GM23338 (cell line): ENCODE results near the gene GAREM1.

Experiments used
- CTCF ChIP-seq, 2 experiments: fragments of 200-600 bp in 1 of 2; sonication (generic) in 1 of 2; conservative IDR thresholded peaks; 2 replicates each; pipeline versions ENCODE4 v1.5.1 to v1.6.1; 2016 to 2017; ENCODE audit warnings: antibody characterized with exemption in 2 of 2, low read depth in 2 of 2, mild to moderate bottlenecking in 2 of 2, moderate library complexity in 1 of 2
- POLR2AphosphoS5 ChIP-seq: IDR thresholded peaks from 2 replicates; pipeline ENCODE4 v1.6.1; 2016; ENCODE audit warnings: antibody characterized with exemption, low read depth

- TF ChIP-seq CTCF (conservative IDR thresholded peaks at IDR 0.05; ENCODE audit: low read depth in 2 of 2) (no peak), POLR2AphosphoS5 (no peak)
These were observed 215.1 kb downstream of the GAREM1 start for GRCh38 chr18:32255570-32255969.
